ENCODE results near the gene ADCY9. TPM values are rescaled to one million over a fixed set of nuclear protein-coding genes. Genes with fewer than 3 reads are reported as not detected.

ADCY9 gene
- total RNA-seq, 1 experiment from 2014 or later: 14.2 TPM

DNA sequence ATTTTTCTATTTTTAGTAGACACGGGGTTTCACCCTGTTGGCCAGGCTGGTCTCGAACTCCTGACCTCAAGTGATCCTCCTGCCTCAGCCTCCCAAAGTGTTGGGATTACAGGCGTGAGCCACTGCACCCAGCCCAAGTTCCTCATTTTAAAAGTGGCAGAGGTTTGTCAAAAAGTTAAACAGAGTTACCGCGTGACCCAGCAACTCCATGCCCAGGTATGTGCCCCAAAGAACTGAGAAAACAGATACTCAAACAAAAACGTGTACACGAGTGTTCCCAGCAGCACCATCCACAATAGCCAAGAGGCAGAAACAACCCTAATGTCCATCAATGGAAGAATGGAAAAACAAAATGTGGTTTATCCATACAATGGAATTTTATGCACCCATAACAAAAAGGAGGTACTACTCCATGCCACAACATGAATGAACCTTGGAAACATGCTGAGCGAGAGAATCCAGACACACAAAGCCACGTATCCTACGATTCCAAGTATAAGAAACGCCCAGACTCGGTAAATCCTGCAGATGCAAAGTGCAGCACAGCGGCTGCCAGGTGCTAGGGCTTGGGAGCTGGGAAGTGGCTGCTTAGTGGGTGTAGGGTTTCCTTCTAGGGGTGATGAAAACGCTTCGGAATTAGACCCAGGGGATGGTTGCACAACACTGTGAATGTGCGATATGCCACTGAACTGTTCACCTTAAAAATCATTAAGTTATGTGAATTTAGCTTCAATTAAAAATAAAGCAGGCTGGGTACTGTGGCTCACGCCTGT is 24.8 kb downstream of the ADCY9 start:
- no peak overlapping the region for H3K4me3 Mint-ChIP-seq (ENCODE audit: unreplicated experiment)
- ChIA-PET POLR2A (no interaction called here), CTCF (interaction anchor here (0.6 kb wide), 1 partner anchor 103 kb away, joined by 6 read pairs; no protein-coding TSS in a partner anchor)
- no peaks in the 10 kb centered on the region for H3K9me3 Mint-ChIP-seq (ENCODE audit: unreplicated experiment)
- peaks cover 5% of the 10 kb centered on the region for H3K4me1 Mint-ChIP-seq (ENCODE audit: insufficient read depth, unreplicated experiment)
- no peaks in the 10 kb centered on the region for H3K27me3 Mint-ChIP-seq (ENCODE audit: insufficient read depth, unreplicated experiment)
- no peak for DNase-seq (ENCODE audit: unreplicated experiment)
- peaks cover 5% of the 10 kb centered on the region for H3K36me3 Mint-ChIP-seq (ENCODE audit: insufficient read depth, unreplicated experiment)
- H3K27ac Mint-ChIP-seq (ENCODE audit: low read depth, unreplicated experiment): no peak overlapping the region
- no TSS peak for BruUV-seq (replicated peaks)
- TF ChIP-seq, protein P1, sequence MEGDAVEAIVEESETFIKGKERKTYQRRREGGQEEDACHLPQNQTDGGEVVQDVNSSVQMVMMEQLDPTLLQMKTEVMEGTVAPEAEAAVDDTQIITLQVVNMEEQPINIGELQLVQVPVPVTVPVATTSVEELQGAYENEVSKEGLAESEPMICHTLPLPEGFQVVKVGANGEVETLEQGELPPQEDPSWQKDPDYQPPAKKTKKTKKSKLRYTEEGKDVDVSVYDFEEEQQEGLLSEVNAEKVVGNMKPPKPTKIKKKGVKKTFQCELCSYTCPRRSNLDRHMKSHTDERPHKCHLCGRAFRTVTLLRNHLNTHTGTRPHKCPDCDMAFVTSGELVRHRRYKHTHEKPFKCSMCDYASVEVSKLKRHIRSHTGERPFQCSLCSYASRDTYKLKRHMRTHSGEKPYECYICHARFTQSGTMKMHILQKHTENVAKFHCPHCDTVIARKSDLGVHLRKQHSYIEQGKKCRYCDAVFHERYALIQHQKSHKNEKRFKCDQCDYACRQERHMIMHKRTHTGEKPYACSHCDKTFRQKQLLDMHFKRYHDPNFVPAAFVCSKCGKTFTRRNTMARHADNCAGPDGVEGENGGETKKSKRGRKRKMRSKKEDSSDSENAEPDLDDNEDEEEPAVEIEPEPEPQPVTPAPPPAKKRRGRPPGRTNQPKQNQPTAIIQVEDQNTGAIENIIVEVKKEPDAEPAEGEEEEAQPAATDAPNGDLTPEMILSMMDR (IDR thresholded peaks at IDR 0.05; ENCODE audit: unreplicated experiment): no peak
- intact Hi-C loops (cut with micrococcal nuclease): no loop called here

DNA sequence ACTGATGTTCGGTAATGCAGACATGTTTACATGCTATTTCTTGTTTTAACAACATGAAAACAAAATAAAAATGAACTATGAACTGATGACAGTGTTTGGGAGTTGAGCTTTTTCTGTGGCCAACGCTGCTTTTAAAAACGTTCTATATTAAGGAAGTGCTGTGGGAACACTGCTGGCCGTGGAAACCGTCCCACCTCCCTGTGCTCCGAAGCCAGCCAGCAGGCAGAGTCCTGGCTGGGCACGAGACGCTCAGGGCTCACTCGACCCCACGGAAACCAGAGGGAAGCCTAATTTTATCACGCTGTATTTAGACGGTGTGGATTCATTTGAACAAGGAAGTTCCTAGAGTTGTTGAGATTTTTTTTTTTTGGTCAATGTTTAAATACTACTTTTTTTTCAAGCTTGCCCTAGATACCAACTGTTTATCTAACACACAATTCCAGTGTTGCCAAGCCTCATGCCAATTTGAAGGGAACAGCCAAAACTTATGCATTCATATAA is 25.8 kb downstream of the ADCY9 start:
- DNase-seq (ENCODE audit: unreplicated experiment): no peak
- ChIA-PET POLR2A (no interaction called here), CTCF (interaction anchor here (0.9 kb wide), 1 partner anchor 37 kb away, joined by 3 read pairs; no protein-coding TSS in a partner anchor)
- intact Hi-C loops (cut with micrococcal nuclease): no loop called here
- no peak overlapping the region for H3K4me3 Mint-ChIP-seq (ENCODE audit: unreplicated experiment)
- H3K9me3 Mint-ChIP-seq (ENCODE audit: unreplicated experiment): no peaks in the 10 kb centered on the region
- H3K27me3 Mint-ChIP-seq (ENCODE audit: insufficient read depth, unreplicated experiment): no peaks in the 10 kb centered on the region
- TF ChIP-seq, protein P1 (IDR thresholded peaks at IDR 0.05; ENCODE audit: unreplicated experiment): no peak
- H3K36me3 Mint-ChIP-seq (ENCODE audit: insufficient read depth, unreplicated experiment): peaks cover 5% of the 10 kb centered on the region
- peaks cover 11% of the 10 kb centered on the region for H3K4me1 Mint-ChIP-seq (ENCODE audit: insufficient read depth, unreplicated experiment)
- no peak overlapping the region for H3K27ac Mint-ChIP-seq (ENCODE audit: low read depth, unreplicated experiment)
- no TSS peak for BruUV-seq (replicated peaks)

DNA sequence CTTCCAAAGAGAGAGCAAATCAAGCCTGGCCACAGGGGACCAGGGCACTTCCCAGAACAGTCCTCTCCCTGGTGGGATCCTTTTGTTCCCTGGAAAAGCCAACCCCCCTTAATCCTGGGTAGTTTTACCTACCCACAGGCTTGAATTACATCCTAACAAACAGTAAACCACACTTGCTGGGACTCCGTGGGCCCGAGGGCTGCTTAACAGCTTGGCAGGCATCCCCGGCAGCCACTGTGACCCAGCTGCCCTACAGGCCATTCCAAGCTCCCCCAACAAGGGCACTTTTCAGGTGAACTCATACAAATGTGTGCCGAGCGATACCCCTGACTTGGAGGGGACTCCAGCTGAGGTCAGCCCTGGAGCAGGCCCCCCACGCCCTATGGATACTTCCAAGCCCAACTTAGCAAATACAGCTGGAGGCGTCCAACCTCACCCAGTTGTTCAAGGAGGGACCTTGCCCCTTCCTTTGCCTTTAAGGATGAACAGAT is 26.4 kb downstream of the ADCY9 start:
- Mint-ChIP-seq H3K4me3 (ENCODE audit: unreplicated experiment) (no peak overlapping the region), H3K4me1 (ENCODE audit: insufficient read depth, unreplicated experiment) (peaks cover 11% of the 10 kb centered on the region), H3K27me3 (ENCODE audit: insufficient read depth, unreplicated experiment) (no peaks in the 10 kb centered on the region), H3K36me3 (ENCODE audit: insufficient read depth, unreplicated experiment) (peaks cover 5% of the 10 kb centered on the region), H3K9me3 (ENCODE audit: unreplicated experiment) (no peaks in the 10 kb centered on the region), H3K27ac (ENCODE audit: low read depth, unreplicated experiment) (no peak overlapping the region)
- TF ChIP-seq, protein P1 (IDR thresholded peaks at IDR 0.05; ENCODE audit: unreplicated experiment): no peak
- no peak for DNase-seq (ENCODE audit: unreplicated experiment)
- BruUV-seq (replicated peaks): no TSS peak
- CTCF ChIA-PET: interaction anchor here (0.9 kb wide), 1 partner anchor 36 kb away, joined by 3 read pairs; no protein-coding TSS in a partner anchor
- intact Hi-C loops (cut with micrococcal nuclease): no loop called here
- POLR2A ChIA-PET: no interaction called here

DNA sequence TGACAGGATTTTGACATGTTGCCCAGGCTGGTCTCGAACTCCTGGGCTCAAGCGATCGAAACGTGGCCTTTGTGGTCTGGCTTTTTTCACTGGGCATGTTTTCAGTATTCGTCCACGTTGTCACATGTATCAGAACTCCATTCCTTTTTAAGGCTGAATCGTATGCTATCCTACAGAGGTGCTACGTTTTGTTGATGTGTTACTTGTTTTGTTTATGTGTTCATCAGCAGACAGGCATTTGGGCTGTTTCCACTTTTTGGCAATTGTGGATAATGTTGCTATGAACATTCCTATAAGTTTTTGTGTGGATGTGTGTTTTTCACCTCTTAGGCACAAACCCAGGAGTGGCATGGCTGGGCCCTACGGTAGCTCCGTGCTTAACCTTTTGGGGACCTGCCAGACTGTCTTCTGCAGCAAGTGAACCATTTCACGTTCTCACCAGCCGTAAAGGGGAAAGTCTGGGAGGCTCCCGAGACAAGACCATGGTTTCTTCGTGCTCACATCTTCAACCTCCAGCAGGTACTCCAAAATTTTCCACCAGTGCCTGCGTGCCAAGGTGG is 26.9 kb downstream of the ADCY9 start:
- intact Hi-C loops (cut with micrococcal nuclease): no loop called here
- POLR2A ChIA-PET: no interaction called here
- no peak for DNase-seq (ENCODE audit: unreplicated experiment)
- no TSS peak for BruUV-seq (replicated peaks)
- CTCF ChIA-PET: no interaction called here
- H3K4me3 Mint-ChIP-seq (ENCODE audit: unreplicated experiment): no peak overlapping the region
- TF ChIP-seq, protein P1 (IDR thresholded peaks at IDR 0.05; ENCODE audit: unreplicated experiment): no peak
- peaks cover 11% of the 10 kb centered on the region for H3K4me1 Mint-ChIP-seq (ENCODE audit: insufficient read depth, unreplicated experiment)
- no peaks in the 10 kb centered on the region for H3K27me3 Mint-ChIP-seq (ENCODE audit: insufficient read depth, unreplicated experiment)
- peaks cover 5% of the 10 kb centered on the region for H3K36me3 Mint-ChIP-seq (ENCODE audit: insufficient read depth, unreplicated experiment)
- H3K9me3 Mint-ChIP-seq (ENCODE audit: unreplicated experiment): no peaks in the 10 kb centered on the region
- no peak overlapping the region for H3K27ac Mint-ChIP-seq (ENCODE audit: low read depth, unreplicated experiment)

Data from MCF 10A (cell line).